ENCODE results near the gene FLNB.

FLNB gene

GRCh38 chr3:58175187-58175436 is 166.9 kb downstream of the FLNB start:
- DNase-seq (ENCODE audit: extremely low spot score, insufficient read length, low read depth) (no peak), FAIRE-seq (no peak)

- FAIRE-seq (no peak), DNase-seq (ENCODE audit: extremely low spot score, insufficient read length, low read depth) (no peak)
Observed at GRCh38 chr3:58175437-58176184, 167.4 kb downstream of the FLNB start.

- FAIRE-seq (no peak), DNase-seq (ENCODE audit: extremely low spot score, insufficient read length, low read depth) (no peak)
Observed at GRCh38 chr3:58176185-58176530, 167.9 kb downstream of the FLNB start.

- no peak for DNase-seq (ENCODE audit: extremely low spot score, insufficient read length, low read depth)
- no peak for FAIRE-seq
Observed at GRCh38 chr3:58176827-58177489, 168.7 kb downstream of the FLNB start.

GRCh38 chr3:58177747-58178527 is 169.7 kb downstream of the FLNB start:
- peak; percentile 84 for FAIRE-seq

GRCh38 chr3:58178528-58179234 is 170.5 kb downstream of the FLNB start:
- DNase-seq (ENCODE audit: extremely low spot score, insufficient read length, low read depth): no peak

More at GRCh38 chr3:58177747-58178527, 169.7 kb downstream of the FLNB start:
- DNase-seq (ENCODE audit: extremely low spot score, insufficient read length, low read depth): peak; percentile 77

GRCh38 chr3:58179235-58180098 is 171.2 kb downstream of the FLNB start:
- no peak for DNase-seq (ENCODE audit: extremely low spot score, insufficient read length, low read depth)
- FAIRE-seq: no peak

More at GRCh38 chr3:58178528-58179234, 170.5 kb downstream of the FLNB start:
- FAIRE-seq: no peak

- DNase-seq (ENCODE audit: extremely low spot score, insufficient read length, low read depth) (no peak), FAIRE-seq (no peak)
Observed at GRCh38 chr3:58180099-58180880, 172.1 kb downstream of the FLNB start.

GRCh38 chr3:58180940-58181587 is 172.8 kb downstream of the FLNB start:
- FAIRE-seq: no peak
- no peak for DNase-seq (ENCODE audit: extremely low spot score, insufficient read length, low read depth)

- DNase-seq (ENCODE audit: extremely low spot score, insufficient read length, low read depth) (no peak), FAIRE-seq (no peak)
Observed at GRCh38 chr3:58183221-58183620, 175.0 kb downstream of the FLNB start.

GRCh38 chr3:58183891-58184290 is 175.7 kb downstream of the FLNB start:
- no peak for FAIRE-seq
- DNase-seq (ENCODE audit: extremely low spot score, insufficient read length, low read depth): no peak

GRCh38 chr3:58184309-58184981 is 176.2 kb downstream of the FLNB start:
- FAIRE-seq: no peak
- no peak for DNase-seq (ENCODE audit: extremely low spot score, insufficient read length, low read depth)

GRCh38 chr3:58184982-58185360 is 176.7 kb downstream of the FLNB start:
- DNase-seq (ENCODE audit: extremely low spot score, insufficient read length, low read depth): no peak
- no peak for FAIRE-seq

- FAIRE-seq (no peak), DNase-seq (ENCODE audit: extremely low spot score, insufficient read length, low read depth) (no peak)
Observed at GRCh38 chr3:58188173-58188564, 179.9 kb downstream of the FLNB start.

- no peak for DNase-seq (ENCODE audit: extremely low spot score, insufficient read length, low read depth)
Observed at GRCh38 chr3:58188921-58189451, 180.8 kb downstream of the FLNB start.

GRCh38 chr3:58189691-58190090 is 181.5 kb downstream of the FLNB start:
- DNase-seq (ENCODE audit: extremely low spot score, insufficient read length, low read depth) (no peak), FAIRE-seq (no peak)

More at GRCh38 chr3:58188921-58189451, 180.8 kb downstream of the FLNB start:
- FAIRE-seq: no peak

- FAIRE-seq: no peak
Observed at GRCh38 chr3:58190291-58190690, 182.1 kb downstream of the FLNB start.

GRCh38 chr3:58190882-58191281 is 182.7 kb downstream of the FLNB start:
- no peak for FAIRE-seq
- no peak for DNase-seq (ENCODE audit: extremely low spot score, insufficient read length, low read depth)

More at GRCh38 chr3:58190291-58190690, 182.1 kb downstream of the FLNB start:
- DNase-seq (ENCODE audit: extremely low spot score, insufficient read length, low read depth): no peak
